ENCODE data around the gene ZNF598.
A peak's percentile ranks its signal among the peaks of the same experiment; 100 is the strongest.

Gene ZNF598

DNA sequence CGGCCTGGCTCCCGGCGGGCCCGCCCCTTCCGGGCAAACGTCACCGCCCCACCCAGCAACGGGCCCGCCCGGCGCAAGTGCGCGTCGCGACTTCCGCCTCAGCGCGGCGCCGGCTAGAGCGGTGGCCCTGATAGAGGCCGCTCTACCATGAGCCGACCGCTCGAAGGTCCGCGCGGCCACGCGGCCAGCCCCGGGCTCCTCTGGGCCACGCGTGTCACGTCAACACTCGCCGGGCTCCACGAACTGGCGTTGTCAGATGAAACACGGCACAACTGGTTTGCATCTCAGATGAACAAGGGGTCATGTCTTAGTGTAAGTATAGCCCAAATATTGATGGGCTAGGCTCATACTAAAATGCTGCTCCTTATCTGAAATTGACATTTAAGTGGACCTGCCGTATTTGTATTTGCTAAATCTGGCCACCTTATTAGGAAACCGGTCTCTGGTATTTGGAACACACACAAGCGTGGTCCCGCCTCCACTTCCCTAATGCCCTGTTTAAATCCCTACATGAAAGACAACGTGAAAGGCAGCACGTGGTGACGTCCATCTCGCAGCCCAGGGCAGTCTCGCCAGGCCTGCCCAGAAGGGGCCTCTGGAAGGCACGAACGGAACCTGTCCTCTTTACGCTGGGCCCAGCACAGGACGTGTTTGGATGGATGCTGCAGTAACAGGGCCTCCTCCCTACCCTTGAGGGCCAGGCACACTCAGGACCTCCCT is at the start of gene ZNF598:
TSS of gene ZNF598 (minus strand) at position 31 of the 720 bp plus-strand sequence.
- peak; percentile 40 for DNase-seq (ENCODE audit: low read depth)

DNA sequence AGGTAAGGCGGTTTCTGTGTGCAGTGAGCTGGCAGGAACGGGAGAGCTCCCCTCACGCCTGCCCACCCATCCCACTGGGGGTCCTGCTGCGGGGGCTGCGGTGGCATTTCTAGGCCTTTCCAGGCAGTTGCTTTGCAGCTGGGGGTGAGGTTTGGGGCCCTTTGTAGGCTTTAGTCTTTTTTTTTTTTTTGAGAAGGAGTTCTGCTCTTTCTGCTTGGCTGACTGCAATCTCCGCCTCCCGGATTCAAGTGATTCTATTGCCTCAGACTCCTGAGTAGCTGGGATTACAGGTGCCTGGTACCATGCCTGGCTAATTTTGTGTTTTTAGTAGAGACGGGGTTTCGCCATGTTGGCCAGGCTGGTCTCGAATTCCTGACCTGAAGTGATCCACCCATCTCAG is 49.3 kb upstream of the ZNF598 start:
- no peak for DNase-seq (ENCODE audit: low read depth)

DNA sequence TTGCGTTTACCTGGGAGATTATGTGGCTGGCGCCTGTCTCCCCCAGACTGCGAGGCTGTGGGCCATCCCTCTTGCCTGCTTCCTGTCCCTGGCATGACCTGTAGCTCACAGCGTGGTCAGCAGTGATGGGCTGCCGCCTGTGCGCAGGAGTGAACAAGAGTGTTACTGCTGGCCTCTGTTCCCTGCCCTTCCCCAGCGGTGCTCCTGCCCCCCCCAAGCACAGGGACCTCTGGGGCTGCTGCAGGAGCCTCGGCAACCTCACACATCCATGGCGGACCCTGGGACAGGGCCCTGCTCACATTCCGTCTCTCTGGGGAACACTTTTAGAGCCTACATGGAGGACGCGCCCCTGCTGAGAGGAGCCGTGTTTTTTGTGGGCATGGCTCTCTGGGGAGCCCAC is 48.8 kb upstream of the ZNF598 start:
- DNase-seq (ENCODE audit: low read depth) = no peak

DNA sequence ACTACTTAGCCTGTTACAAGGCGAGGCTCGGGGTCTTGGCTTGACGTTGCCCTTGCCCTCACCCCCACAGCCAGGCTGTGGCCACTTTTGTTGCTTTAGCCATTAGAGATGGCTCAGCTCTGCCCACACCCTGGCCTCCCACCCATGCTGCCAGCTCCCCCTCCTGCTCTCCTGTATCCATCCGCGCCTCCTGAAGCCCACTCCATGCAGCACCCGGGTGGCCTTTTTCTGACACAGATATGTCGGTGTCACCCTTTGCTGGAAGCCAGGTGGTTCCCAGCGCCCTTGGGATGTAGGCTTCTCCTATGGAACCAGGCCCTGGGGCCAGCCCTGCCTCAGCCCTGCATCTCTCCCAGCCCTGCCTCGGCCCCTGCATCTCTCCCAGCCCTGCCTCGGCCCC is 47.8 kb upstream of the ZNF598 start:
- DNase-seq (ENCODE audit: low read depth) = no peak

DNA sequence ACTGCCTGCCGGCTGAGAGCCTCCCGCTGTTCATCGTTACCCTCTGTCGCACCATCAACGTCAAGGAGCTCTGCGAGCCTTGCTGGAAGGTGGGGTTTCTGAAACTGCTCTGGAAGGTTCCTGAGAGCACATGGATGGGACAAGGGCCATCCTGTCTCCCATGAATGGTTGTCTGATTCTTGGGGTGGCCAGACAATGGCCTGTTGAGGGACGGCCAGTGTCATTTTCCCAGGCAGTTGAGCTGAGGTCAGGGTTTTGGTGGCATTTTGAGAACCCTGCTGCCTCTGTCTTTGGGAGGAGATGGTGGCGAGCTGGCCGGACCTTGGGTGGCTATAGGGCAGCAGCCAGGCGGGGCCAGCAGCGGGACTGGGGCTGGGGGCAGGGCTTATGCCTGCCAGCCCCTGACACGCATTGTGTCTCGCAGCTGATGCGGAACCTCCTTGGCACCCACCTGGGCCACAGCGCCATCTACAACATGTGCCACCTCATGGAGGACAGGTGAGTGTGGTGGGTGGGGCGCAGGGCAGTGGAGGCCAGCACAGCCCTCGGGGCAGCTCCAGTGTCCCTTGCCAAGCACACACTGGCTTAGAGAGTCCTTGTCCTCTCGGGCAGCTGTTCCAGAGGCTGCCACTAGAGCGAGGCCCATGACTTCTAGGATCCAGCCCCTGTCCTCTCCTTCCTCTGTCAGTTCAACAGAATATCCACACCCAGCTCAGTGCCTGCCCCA is 47.2 kb upstream of the ZNF598 start:
- no peak for DNase-seq (ENCODE audit: low read depth)

DNA sequence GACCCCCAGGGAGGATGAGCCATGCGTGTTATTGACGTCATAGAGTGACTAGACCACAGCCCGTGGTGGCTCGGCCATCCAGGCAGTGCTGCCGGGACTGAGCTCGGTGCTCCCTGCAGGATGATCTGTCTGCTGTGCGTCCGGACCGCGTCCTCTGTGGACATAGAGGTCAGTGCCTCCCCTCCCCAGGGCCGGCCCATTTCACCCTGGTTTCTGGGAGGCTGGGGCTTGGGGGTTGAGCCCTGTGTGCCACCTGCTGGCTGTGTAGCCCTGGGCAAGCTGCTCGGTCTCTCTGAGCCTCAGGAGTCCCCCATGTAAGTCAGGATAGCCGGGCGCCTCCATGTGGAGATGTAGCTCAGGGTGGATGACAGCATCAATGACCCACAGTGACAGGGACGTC is 46.5 kb upstream of the ZNF598 start:
- DNase-seq (ENCODE audit: low read depth) = no peak

DNA sequence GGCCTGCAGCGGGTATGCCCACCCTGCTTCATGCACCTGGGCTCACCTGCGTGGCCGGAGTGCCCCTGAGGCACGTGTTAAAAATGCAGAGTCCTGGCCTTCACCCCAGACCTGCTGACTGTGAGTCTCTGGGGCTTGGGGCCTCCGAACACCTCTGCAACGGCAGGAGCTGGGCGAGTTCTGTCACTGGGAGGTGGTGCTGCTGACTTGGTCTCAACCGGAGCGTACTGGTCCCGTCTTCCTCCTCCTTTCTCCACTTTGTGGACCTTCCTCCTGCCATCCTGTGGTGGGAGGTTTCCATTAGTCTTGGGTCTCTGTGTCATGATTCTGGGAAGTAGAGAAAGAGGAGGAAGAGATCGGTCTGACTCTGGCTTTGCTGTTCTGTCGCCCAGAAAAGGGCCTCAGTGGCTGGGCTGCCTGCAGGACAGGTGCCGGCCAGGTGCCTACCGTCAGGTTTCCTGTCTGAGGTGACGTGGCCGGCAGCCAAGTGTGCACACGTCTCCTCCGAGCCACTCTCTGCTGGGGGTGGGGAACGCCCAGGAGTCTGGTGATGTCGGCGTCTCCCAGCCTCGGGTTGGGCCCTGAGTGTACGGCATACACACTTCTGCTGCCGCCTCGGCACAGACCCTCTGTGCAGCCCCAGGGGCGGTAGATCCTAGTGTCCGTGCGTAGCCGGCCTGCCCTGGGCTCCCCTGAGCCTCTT is 45.1 kb upstream of the ZNF598 start:
- DNase-seq (ENCODE audit: low read depth) = no peak

DNA sequence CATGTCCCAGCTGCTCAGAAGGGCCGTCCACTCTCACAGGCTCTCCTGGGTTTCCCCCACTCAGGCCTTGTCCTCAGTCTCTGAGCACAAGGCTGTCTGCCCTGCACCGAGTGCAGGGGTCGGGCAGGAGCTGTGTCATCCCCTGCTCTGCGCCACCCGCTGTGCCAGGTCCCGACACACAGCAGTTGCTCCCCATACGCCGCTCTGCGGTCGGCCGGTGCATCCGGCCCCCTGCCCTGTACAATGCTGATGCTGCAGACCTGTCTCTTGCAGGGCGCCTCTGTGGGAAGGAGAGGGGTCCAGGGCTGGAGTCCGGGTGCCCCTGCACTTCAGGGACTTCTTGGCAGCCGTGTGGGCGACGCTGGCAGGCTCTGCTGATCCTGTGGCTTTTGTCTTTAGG is 44.3 kb upstream of the ZNF598 start:
- no peak for DNase-seq (ENCODE audit: low read depth)

DNA sequence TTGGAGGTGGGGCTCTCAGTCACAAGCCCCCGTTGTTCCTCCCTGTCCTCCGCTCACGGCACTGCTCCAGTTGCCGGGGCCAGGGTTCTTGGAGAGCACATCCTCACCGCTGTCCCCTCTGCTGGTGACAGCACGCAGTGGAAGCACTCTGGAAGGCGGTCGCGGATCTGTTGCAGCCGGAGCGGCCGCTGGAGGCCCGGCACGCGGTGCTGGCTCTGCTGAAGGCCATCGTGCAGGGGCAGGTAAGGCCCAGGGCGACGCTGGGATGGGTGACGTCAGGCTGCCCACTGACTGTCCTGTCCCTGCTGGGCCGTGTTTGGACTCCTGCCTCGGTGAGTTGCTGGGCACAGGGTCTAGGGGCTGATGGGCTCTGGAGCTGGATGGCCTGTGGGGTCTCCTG is 43.6 kb upstream of the ZNF598 start:
- no peak for DNase-seq (ENCODE audit: low read depth)

DNA sequence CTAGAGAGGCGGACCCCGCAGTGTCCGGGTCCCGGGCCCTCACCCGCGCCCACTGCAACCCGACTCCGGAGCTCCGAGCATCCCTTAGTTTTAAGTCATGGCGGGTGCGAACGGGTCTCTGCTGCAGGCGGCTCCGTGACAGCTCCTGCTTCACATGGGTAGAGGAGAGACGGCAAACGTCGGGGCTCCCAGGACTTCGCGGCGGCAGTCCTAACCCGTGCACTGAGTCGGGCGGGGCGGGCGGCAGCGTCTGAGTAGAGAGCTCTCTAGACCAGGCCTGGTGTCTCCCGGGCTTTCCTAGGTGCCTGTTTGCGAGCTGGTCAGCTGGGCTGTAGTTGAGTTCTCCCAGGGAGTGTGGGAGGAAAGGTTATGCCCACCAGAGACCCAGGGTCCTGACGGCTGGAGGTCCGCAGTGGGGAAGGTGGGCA is 38.5 kb upstream of the ZNF598 start:
- DNase-seq (ENCODE audit: low read depth) = no peak

DNA sequence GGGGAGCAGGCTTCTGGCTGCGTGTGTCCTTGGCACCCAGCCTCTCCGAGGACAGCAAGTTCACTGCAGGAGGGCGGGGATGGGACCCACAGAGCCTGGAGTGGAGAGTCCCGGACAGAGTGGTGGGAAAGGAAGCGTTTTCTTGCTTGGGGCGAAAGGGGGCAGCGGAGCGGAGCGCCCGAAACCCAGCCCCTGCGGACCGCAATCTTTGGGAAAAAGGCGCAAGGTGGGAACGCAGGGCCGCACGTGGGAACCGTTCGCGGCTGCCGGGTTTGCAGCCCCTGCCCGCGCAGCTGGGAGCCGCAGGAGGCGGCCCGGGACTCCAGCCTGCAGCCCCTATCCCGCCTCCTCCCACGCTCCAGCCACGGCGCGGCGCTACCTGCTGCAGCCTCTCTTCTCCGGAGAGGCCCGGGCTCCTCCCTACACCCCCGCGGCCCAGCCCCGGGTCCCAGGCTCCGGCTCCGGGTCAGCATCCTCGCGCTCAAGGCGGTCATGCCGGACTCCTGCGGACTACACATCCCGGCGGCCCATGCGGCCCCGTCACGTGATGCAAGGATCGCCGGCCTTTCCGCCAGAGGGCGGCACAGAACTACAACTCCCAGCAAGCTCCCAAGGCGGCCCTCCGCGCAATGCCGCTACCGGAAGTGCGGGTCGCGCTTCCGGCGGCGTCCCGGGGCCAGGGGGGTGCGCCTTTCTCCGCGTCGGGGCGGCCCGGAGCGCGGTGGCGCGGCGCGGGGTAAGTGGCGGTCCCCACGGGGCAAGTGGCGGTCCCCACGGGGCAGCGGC is 37.9 kb upstream of the ZNF598 start, which contains the start of the genes NTHL1 and TSC2:
TSS of gene NTHL1 (minus strand) at position 505 of the 786 bp plus-strand sequence. CDS start at position 494, 11 bp downstream.
TSS of gene TSC2 (plus strand) at position 656 of the 786 bp plus-strand sequence. CDS start 631 bp downstream, outside the sequence.
- peak; percentile 65 for DNase-seq (ENCODE audit: low read depth)

DNA sequence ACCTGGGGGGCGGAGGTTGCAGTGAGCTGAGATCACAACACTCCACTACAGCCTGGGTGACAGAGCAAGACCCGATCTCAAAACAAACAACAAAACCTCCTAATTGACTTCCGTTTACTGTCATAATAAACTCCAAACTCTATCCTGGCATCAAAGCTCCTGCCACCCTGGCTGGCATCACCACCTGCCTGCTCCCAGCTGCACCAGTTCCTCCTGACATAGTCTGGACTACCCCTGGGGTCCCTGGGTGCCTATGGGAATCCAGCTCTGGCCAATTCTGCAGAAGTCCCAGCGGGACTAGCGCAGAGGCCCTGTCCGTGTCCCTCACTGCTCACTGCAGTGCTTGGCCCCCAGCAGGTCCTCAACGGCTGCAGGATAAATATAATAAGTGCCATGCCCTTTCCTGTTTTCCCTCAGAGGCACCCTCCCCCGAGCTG is 37.3 kb upstream of the ZNF598 start:
- no peak for DNase-seq (ENCODE audit: low read depth)

DNA sequence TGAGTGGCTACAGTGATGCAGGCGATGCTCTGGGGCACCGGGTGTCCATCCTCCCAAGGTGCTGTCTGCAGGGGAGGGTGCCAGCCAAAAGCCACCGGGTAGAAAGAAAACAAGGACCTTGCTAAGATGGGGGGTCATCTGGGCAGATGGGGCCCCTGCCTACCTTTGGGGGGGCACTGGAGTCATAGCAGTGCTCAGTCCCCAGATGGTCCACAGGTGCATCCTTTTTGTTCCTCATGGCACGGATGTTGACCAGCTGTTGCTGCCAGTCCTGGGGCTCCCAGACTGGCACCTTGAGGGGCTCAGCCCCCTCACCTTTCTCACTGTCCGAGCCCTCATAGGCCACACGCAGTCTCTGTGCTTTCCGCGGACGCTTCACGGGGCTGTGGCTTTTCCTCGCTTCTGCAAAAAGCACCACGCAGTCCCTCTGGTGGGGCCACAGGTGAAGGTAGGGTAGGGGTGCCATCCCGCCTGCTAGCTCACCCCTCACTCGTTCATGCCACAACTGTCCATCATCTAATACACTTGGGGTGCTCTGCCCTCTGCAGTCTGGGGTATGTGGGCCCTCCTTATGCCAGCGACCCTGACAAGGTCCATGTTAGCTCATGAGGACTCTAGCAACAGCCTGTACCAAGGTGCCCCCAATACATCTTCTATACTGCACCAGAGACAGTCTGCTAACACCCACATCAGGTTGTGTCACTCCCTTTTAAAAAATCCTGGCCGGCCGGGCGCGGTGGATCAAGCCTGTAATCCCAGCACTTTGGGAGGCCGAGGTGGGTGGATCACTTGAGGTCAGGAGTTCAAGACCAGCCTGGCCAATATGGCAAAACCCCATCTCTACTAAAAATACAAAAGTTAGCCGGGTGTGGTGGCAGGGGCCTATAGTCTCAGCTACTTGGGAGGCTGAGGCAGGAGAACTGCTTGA is 36.6 kb upstream of the ZNF598 start:
- no peak for DNase-seq (ENCODE audit: low read depth)

DNA sequence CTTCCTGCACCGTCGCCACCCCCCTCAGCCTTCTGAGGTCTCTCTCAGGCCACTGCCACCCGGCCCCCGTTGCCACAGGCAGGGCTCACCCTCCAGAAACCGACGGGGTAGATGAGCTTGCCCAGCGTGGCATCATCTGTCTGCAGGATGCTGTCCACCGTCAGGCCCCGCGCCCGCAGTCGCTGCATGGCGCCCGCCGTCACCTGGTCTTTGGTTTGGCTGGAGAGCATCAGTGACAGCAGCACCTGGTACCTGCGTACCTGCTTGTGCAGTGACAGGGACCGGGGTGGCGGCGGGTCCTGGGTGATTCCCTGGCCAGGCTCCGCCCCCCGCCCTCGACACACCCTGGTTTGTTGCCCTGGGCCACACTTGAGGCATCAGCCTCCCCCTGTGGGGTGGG is 34.9 kb upstream of the ZNF598 start:
- DNase-seq (ENCODE audit: low read depth) = no peak

DNA sequence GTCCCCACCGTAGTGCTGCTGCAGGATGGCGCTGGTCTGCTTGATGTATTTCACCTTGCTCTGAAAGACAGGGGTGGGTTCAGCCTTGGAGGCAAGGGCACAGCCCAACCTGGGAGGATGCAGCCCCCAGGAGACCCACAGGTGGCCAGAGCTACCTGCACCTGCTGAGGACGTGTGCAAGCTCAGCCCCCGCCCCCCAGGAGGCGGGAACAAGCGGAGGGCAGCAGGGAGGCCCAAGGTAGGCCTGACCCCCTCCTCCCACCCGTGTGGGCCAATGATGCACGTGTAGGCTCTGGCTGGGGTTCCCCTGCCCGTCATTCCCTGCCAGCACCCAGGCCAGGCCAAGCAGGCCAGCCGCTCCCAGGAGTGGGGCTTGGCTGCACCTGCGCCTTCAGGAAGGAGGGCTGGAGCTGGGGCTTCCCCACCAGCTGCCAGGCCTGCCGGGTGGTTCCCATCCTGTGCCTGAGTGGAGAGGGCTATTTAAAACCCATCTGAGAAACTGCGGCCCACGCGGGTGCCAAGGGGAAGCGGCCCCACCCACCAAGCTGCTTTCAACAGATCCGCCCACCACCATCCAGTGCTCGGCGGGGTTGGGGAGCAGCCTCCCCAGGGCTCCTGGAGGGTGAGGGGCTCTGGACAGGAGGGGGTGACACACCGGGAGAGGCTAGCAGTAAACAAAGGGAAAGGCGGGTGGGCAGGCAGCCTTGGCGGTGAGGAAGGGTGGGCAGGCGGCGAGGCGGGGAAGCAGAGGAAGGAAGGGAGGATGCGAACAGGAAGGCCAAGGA is 34.2 kb upstream of the ZNF598 start:
- DNase-seq (ENCODE audit: low read depth) = no peak

DNA sequence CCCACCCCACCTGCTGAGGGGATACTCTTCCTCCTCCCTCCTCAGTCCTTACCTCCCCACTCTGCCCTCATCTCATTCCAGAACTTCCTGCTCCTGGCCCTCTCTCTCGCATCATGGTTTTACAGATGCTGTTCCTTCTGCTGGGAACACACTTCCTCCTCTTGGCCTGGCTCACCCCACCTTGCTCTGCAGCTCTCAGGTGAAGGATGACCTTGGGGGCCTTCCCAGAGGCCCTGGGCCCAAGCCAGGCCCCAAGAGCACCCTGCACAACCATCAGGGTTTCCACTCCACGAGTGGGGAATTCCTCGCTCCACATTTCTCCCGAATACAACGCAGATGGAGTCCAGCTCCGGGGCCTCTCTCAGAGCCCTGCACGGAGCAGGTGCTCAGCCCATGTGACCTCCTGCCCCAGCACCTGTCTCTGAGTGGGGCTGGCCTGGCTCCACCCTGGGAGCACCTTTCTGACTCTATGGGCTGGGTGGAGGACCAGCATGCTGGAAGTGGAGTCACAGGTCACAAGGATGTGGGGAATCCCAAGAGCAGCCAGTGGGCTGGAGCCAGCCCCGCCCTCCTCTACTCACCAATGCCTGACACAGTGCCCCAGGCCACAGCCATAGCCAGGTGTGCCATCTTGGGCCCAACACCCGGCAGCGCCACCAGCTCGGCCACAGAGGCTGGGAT is 33.5 kb upstream of the ZNF598 start:
- no peak for DNase-seq (ENCODE audit: low read depth)

DNA sequence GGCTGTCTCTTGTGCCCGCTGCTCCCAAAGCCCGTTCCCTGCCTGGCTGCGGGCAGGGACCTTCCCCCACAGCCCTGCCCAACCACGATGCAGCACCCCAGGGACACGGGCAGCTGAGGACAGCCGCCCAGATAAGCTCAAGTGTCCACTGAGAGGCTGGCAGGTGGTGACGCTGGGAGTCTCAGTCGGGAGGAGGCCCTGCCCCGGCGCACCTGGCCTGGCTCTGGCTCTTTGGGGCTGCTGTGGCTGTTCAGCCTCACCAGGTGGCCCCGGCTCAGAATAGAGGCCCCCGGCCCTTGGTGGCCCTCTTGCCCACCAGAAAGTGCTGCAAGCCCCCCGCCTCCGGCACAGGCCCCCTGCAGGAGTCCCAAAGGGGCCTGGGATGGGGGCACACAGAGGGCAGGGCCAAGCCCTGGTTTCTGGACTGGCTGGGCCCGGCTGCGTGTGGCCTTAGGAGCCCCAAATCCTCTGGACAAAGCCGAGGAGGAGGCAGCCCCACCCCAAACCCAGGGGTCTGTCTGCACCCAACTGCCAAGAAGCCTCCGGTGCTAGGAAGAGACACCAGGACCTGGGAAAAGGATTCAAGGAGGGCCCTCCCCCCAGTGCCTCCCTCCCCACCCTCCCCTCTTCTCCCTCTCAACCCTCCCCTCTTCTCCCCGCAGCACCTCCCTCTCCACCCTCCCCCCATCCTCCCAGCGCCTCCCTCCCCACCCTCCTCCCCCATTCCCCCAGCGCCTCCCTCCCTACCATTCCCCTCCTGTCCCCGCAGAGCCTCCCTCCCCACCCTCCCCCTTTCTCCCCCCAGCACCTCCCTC is 32.8 kb upstream of the ZNF598 start:
- DNase-seq (ENCODE audit: low read depth) = no peak

DNA sequence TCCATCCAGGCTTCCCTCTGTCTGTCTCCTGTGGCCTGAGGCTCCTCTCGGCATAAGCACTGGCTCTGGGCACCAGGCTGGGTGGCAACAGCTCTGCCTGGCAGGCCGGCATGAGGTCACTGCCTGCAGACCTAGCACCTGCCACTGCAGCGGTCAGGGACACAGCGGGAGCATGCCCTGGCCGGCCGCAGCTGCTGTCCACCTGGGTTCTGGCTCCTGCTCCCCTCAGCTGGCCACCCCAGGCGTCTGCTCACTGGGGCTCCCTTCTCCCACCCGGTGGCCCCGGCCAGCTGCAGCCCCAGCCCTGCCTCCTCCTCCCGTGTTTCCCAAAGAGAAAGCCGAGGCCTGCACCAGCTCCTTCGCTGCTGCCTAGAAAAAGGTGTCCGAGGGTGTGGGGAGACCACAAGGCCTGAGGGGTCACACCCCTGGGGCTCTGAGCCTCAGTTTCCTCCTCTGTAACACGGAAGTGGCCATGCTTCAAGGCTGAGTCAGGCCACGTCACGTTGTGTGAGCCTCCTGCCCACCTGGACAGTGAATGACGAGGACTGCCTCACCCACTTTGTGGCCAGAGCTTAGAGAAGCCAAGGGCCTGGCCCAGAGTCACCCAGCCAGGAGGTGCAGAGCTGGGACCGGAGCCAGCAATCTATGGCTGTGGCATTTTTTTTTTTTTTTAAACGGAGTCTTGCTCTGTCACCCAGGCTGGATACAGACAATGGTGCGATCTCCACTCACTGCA is 31.3 kb upstream of the ZNF598 start:
- DNase-seq (ENCODE audit: low read depth) = no peak

Measured in HS-5 (cell line).